ENCODE data around the gene MYOZ3.

- TF ChIP-seq SIRT6 (IDR thresholded peaks at IDR 0.05; ENCODE audit: low read length) (no peak), HDAC6 (IDR thresholded peaks at IDR 0.05; ENCODE audit: low read depth, low read length) (no peak), SP1 (IDR thresholded peaks at IDR 0.05; ENCODE audit: low read depth, low read length) (no peak), CTCF (IDR thresholded peaks at IDR 0.05; ENCODE audit: control extremely low read depth in 1 of 3, insufficient read depth in 1 of 3, low read depth in 1 of 3, low read length in 3 of 3) (no peak), POLR2AphosphoS5 (IDR thresholded peaks at IDR 0.05; ENCODE audit: low read depth, low read length) (no peak), GABPA (IDR thresholded peaks at IDR 0.05; ENCODE audit: borderline replicate concordance, insufficient read depth, low read length) (no peak), POLR2A (IDR thresholded peaks at IDR 0.05; ENCODE audit: control extremely low read depth in 1 of 2, low read depth in 2 of 2, low read length in 2 of 2) (no peak), ATF3 (IDR thresholded peaks at IDR 0.05; ENCODE audit: insufficient read depth, low read depth, low read length) (no peak), ZNF274 (IDR thresholded peaks at IDR 0.05; ENCODE audit: borderline replicate concordance, extremely low read depth, low read length) (no peak), RAD21 (IDR thresholded peaks at IDR 0.05 in 1 of 2, conservative IDR thresholded peaks at IDR 0.05 in 1 of 2; ENCODE audit: low read depth in 2 of 2, low read length in 2 of 2) (no peak)
Observed at GRCh38 chr5:150632305-150633160, 28.5 kb upstream of the MYOZ3 start.
